ENCODE results near the gene CYSLTR1.

- no peak for TF ChIP-seq CTCF (conservative IDR thresholded peaks at IDR 0.05; ENCODE audit: low read depth, low read length)
- no peak for TF ChIP-seq EZH2 (IDR thresholded peaks at IDR 0.05; ENCODE audit: borderline replicate concordance, low read depth, low read length, poor library complexity, severe bottlenecking)
Observed at GRCh38 chrX:78315745-78316144, 11.7 kb downstream of the CYSLTR1 start.
